Measurements from ENCODE around the gene ATP4B. TPM values are rescaled to one million over a fixed set of nuclear protein-coding genes. Genes with fewer than 3 reads are reported as not detected.

Gene ATP4B
- not detected in 2 replicates for polyA plus RNA-seq (2013)

- Histone ChIP-seq H2AK5ac (ENCODE audit: low read length) (no peak within 1 kb of the TSS), H3K79me1 (ENCODE audit: low read length) (no peaks in the 10 kb centered on the region), H3K36me3 (ENCODE audit: control insufficient read depth in 1 of 2, insufficient read depth in 2 of 2, low read length in 2 of 2) (no peaks in the 10 kb centered on the region), H4K12ac (ENCODE audit: low read depth, low read length) (no peak within 1 kb of the TSS), H3K23ac (ENCODE audit: low read length) (no peak within 1 kb of the TSS), H4K91ac (ENCODE audit: low read depth, low read length) (no peak within 1 kb of the TSS), H3K9me3 (ENCODE audit: insufficient read depth, low read depth, low read length) (no peaks in the 10 kb centered on the region), H3K79me2 (ENCODE audit: control insufficient read depth, insufficient read depth, low read length, poor library complexity) (no peaks in the 10 kb centered on the region), H2BK5ac (ENCODE audit: low read depth, low read length, poor library complexity) (no peak within 1 kb of the TSS), H3K18ac (ENCODE audit: low read length) (no peak within 1 kb of the TSS), H3K9ac (ENCODE audit: low read length) (no peak within 1 kb of the TSS), H2BK12ac (ENCODE audit: low read length) (no peak within 1 kb of the TSS), H3K4me2 (ENCODE audit: low read length) (no peak within 1 kb of the TSS), H3K4ac (ENCODE audit: low read depth, low read length) (no peak within 1 kb of the TSS), H2BK120ac (ENCODE audit: insufficient read depth, low read length, poor library complexity) (no peak within 1 kb of the TSS), H3K27me3 (ENCODE audit: insufficient read depth, low read length) (no peaks in the 10 kb centered on the region), H3K4me3 (ENCODE audit: low read depth, low read length) (no peak within 1 kb of the TSS), H3K14ac (ENCODE audit: low read length) (no peak within 1 kb of the TSS), H2AFZ (ENCODE audit: insufficient read depth, low read length, poor library complexity) (no peak within 1 kb of the TSS), H3K4me1 (ENCODE audit: control insufficient read depth in 1 of 2, insufficient read depth in 2 of 2, low read length in 2 of 2) (no peaks in the 10 kb centered on the region), H3K27ac (ENCODE audit: low read depth, low read length) (no peak within 1 kb of the TSS), H4K8ac (ENCODE audit: low read depth, low read length) (no peak within 1 kb of the TSS)
- DNase-seq = no peak
- WGBS (ENCODE audit: extremely low coverage, insufficient coverage, insufficient read length) = no CpG with 5 or more reads among the region's 47 CpGs
Measured at GRCh38 chr13:113657851-113658741, at the start of gene ATP4B. TSS of gene ATP4B (minus strand) at chr13:113658198. CDS start at chr13:113658144, 54 bp downstream.

GRCh38 chr13:113672002-113672651, 14.1 kb upstream of the ATP4B start:
- Histone ChIP-seq H3K79me2 (ENCODE audit: control insufficient read depth, insufficient read depth, low read length, poor library complexity) (no peaks in the 10 kb centered on the region), H3K4ac (ENCODE audit: low read depth, low read length) (no peak overlapping the region)
- DNase-seq = no peak

GRCh38 chr13:113671066-113672001, 13.3 kb upstream of the ATP4B start:
- no peak overlapping the region for H3K14ac ChIP-seq (ENCODE audit: low read length)
- H2AFZ ChIP-seq (ENCODE audit: insufficient read depth, low read length, poor library complexity) = no peak overlapping the region
- no peak overlapping the region for H2BK120ac ChIP-seq (ENCODE audit: insufficient read depth, low read length, poor library complexity)

More at GRCh38 chr13:113672002-113672651, 14.1 kb upstream of the ATP4B start:
- no peak overlapping the region for H2BK5ac ChIP-seq (ENCODE audit: low read depth, low read length, poor library complexity)
- no peak overlapping the region for H4K12ac ChIP-seq (ENCODE audit: low read depth, low read length)
- no peak overlapping the region for H3K18ac ChIP-seq (ENCODE audit: low read length)
- no peaks in the 10 kb centered on the region for H3K36me3 ChIP-seq (ENCODE audit: control insufficient read depth in 1 of 2, insufficient read depth in 2 of 2, low read length in 2 of 2)
- H4K8ac ChIP-seq (ENCODE audit: low read depth, low read length) = no peak overlapping the region
- peaks cover 4% of the 10 kb centered on the region for H3K9me3 ChIP-seq (ENCODE audit: insufficient read depth, low read depth, low read length)
- H3K27me3 ChIP-seq (ENCODE audit: insufficient read depth, low read length) = no peaks in the 10 kb centered on the region
- WGBS (ENCODE audit: extremely low coverage, insufficient coverage, insufficient read length) = 100% methylated on average over 3 of the region's 18 CpGs
- H3K4me3 ChIP-seq (ENCODE audit: low read depth, low read length) = peak overlapping the region; percentile 51
- no peak overlapping the region for H2AFZ ChIP-seq (ENCODE audit: insufficient read depth, low read length, poor library complexity)
- H3K23ac ChIP-seq (ENCODE audit: low read length) = peak overlapping the region; percentile 98
- no peak overlapping the region for H4K91ac ChIP-seq (ENCODE audit: low read depth, low read length)
- no peak overlapping the region for H2BK120ac ChIP-seq (ENCODE audit: insufficient read depth, low read length, poor library complexity)
- H3K4me2 ChIP-seq (ENCODE audit: low read length) = no peak overlapping the region
- no peak overlapping the region for H3K9ac ChIP-seq (ENCODE audit: low read length)
- H3K79me1 ChIP-seq (ENCODE audit: low read length) = no peaks in the 10 kb centered on the region
- H3K27ac ChIP-seq (ENCODE audit: low read depth, low read length) = no peak overlapping the region
- no peaks in the 10 kb centered on the region for H3K4me1 ChIP-seq (ENCODE audit: control insufficient read depth in 1 of 2, insufficient read depth in 2 of 2, low read length in 2 of 2)
- H2BK12ac ChIP-seq (ENCODE audit: low read length) = no peak overlapping the region
- no peak overlapping the region for H2AK5ac ChIP-seq (ENCODE audit: low read length)
- H3K14ac ChIP-seq (ENCODE audit: low read length) = no peak overlapping the region

GRCh38 chr13:113670541-113670940, 12.5 kb upstream of the ATP4B start:
- no peaks in the 10 kb centered on the region for H3K79me1 ChIP-seq (ENCODE audit: low read length)
- no peak for DNase-seq
- H2AK5ac ChIP-seq (ENCODE audit: low read length) = no peak overlapping the region
- H2BK5ac ChIP-seq (ENCODE audit: low read depth, low read length, poor library complexity) = no peak overlapping the region
- H3K18ac ChIP-seq (ENCODE audit: low read length) = no peak overlapping the region
- H3K14ac ChIP-seq (ENCODE audit: low read length) = no peak overlapping the region
- H4K12ac ChIP-seq (ENCODE audit: low read depth, low read length) = no peak overlapping the region
- no CpG with 5 or more reads among the region's 19 CpGs for WGBS (ENCODE audit: extremely low coverage, insufficient coverage, insufficient read length)
- no peak overlapping the region for H3K23ac ChIP-seq (ENCODE audit: low read length)
- no peak overlapping the region for H4K91ac ChIP-seq (ENCODE audit: low read depth, low read length)
- H3K36me3 ChIP-seq (ENCODE audit: control insufficient read depth in 1 of 2, insufficient read depth in 2 of 2, low read length in 2 of 2) = no peaks in the 10 kb centered on the region
- peaks cover 4% of the 10 kb centered on the region for H3K9me3 ChIP-seq (ENCODE audit: insufficient read depth, low read depth, low read length)
- H3K9ac ChIP-seq (ENCODE audit: low read length) = no peak overlapping the region
- no peak overlapping the region for H2AFZ ChIP-seq (ENCODE audit: insufficient read depth, low read length, poor library complexity)
- H3K4ac ChIP-seq (ENCODE audit: low read depth, low read length) = no peak overlapping the region
- H4K8ac ChIP-seq (ENCODE audit: low read depth, low read length) = no peak overlapping the region
- H3K4me2 ChIP-seq (ENCODE audit: low read length) = no peak overlapping the region
- H2BK12ac ChIP-seq (ENCODE audit: low read length) = no peak overlapping the region
- no peaks in the 10 kb centered on the region for H3K27me3 ChIP-seq (ENCODE audit: insufficient read depth, low read length)
- H3K4me3 ChIP-seq (ENCODE audit: low read depth, low read length) = no peak overlapping the region
- no peak overlapping the region for H3K27ac ChIP-seq (ENCODE audit: low read depth, low read length)
- no peaks in the 10 kb centered on the region for H3K4me1 ChIP-seq (ENCODE audit: control insufficient read depth in 1 of 2, insufficient read depth in 2 of 2, low read length in 2 of 2)
- H3K79me2 ChIP-seq (ENCODE audit: control insufficient read depth, insufficient read depth, low read length, poor library complexity) = no peaks in the 10 kb centered on the region
- H2BK120ac ChIP-seq (ENCODE audit: insufficient read depth, low read length, poor library complexity) = no peak overlapping the region

More at GRCh38 chr13:113671066-113672001, 13.3 kb upstream of the ATP4B start:
- Histone ChIP-seq H3K4me2 (ENCODE audit: low read length) (no peak overlapping the region), H4K8ac (ENCODE audit: low read depth, low read length) (no peak overlapping the region), H3K79me1 (ENCODE audit: low read length) (no peaks in the 10 kb centered on the region), H3K4ac (ENCODE audit: low read depth, low read length) (no peak overlapping the region), H3K18ac (ENCODE audit: low read length) (no peak overlapping the region), H3K9ac (ENCODE audit: low read length) (no peak overlapping the region), H3K23ac (ENCODE audit: low read length) (no peak overlapping the region), H3K9me3 (ENCODE audit: insufficient read depth, low read depth, low read length) (peaks cover 4% of the 10 kb centered on the region), H3K79me2 (ENCODE audit: control insufficient read depth, insufficient read depth, low read length, poor library complexity) (no peaks in the 10 kb centered on the region), H3K27me3 (ENCODE audit: insufficient read depth, low read length) (no peaks in the 10 kb centered on the region), H3K4me1 (ENCODE audit: control insufficient read depth in 1 of 2, insufficient read depth in 2 of 2, low read length in 2 of 2) (no peaks in the 10 kb centered on the region), H2BK12ac (ENCODE audit: low read length) (no peak overlapping the region), H4K12ac (ENCODE audit: low read depth, low read length) (no peak overlapping the region), H2BK5ac (ENCODE audit: low read depth, low read length, poor library complexity) (no peak overlapping the region), H2AK5ac (ENCODE audit: low read length) (no peak overlapping the region), H3K4me3 (ENCODE audit: low read depth, low read length) (no peak overlapping the region), H3K27ac (ENCODE audit: low read depth, low read length) (no peak overlapping the region), H3K36me3 (ENCODE audit: control insufficient read depth in 1 of 2, insufficient read depth in 2 of 2, low read length in 2 of 2) (no peaks in the 10 kb centered on the region), H4K91ac (ENCODE audit: low read depth, low read length) (no peak overlapping the region)
- DNase-seq = no peak
- WGBS (ENCODE audit: extremely low coverage, insufficient coverage, insufficient read length) = no CpG with 5 or more reads among the region's 54 CpGs
